ENCODE results near the gene PRKCA.

- TF ChIP-seq CTCF (IDR thresholded peaks at IDR 0.05; ENCODE audit: low read depth, low read length, poor library complexity, severe bottlenecking) (no peak), EZH2phosphoT487 (IDR thresholded peaks at IDR 0.05; ENCODE audit: borderline replicate concordance, low read length) (no peak)
Observed at GRCh38 chr17:66533986-66534385, 231.6 kb downstream of the PRKCA start.

All from DOHH2 (cell line).